H9 (cell line): ENCODE results near the gene RAD51D. TPM values are rescaled to one million over a fixed set of nuclear protein-coding genes. Genes with fewer than 3 reads are reported as not detected.

Experiments used
- DNase-seq: peaks from one replicate; pipeline ENCODE4 v3.0.0-alpha.2; 2017
- H2AFZ ChIP-seq: one replicate; pipeline ENCODE4 v1.6.1; 2013; ENCODE audit warnings: mild to moderate bottlenecking, low read length, control low read depth, moderate library complexity
- H2AK5ac ChIP-seq: 2 replicates; pipeline ENCODE4 v1.6.1; 2013; ENCODE audit warnings: low read length, control low read depth, mixed read lengths; ENCODE audit not compliant: insufficient read length
- H2BK120ac ChIP-seq: one replicate; pipeline ENCODE4 v1.6.1; 2013; ENCODE audit warnings: low read depth, mild to moderate bottlenecking, low read length, control low read depth, inconsistent platforms; ENCODE audit not compliant: poor library complexity, severe bottlenecking
- H2BK12ac ChIP-seq: 2 replicates; pipeline ENCODE4 v1.6.1; 2013; ENCODE audit warnings: low read length, control low read depth, mixed read lengths, low read depth; ENCODE audit not compliant: insufficient read length
- H2BK15ac ChIP-seq: 2 replicates; pipeline ENCODE4 v1.6.1; 2013; ENCODE audit warnings: low read depth, low read length, control low read depth
- H2BK20ac ChIP-seq: one replicate; pipeline ENCODE4 v1.6.1; 2013; ENCODE audit warnings: low read depth, mild to moderate bottlenecking, low read length, control low read depth, inconsistent platforms; ENCODE audit not compliant: poor library complexity, severe bottlenecking
- H2BK5ac ChIP-seq: 2 replicates; pipeline ENCODE4 v1.6.1; 2013; ENCODE audit warnings: low read length, control low read depth, mixed read lengths; ENCODE audit not compliant: insufficient read length
- H3K14ac ChIP-seq: 2 replicates; pipeline ENCODE4 v1.6.1; 2013; ENCODE audit warnings: low read length, control low read depth; ENCODE audit not compliant: insufficient read depth
- H3K18ac ChIP-seq: 2 replicates; pipeline ENCODE4 v1.6.1; 2013; ENCODE audit warnings: low read depth, mild to moderate bottlenecking, mixed read lengths, low read length, control low read depth; ENCODE audit not compliant: insufficient read length
- H3K23ac ChIP-seq: 2 replicates; pipeline ENCODE4 v1.6.1; 2013; ENCODE audit warnings: low read length, control low read depth, mixed read lengths, low read depth; ENCODE audit not compliant: insufficient read length
- H3K23me2 ChIP-seq: 2 replicates; pipeline ENCODE4 v1.6.1; 2013; ENCODE audit warnings: low read depth, mild to moderate bottlenecking, mixed read lengths, low read length, control low read depth; ENCODE audit not compliant: insufficient read length, poor library complexity, severe bottlenecking
- H3K27ac ChIP-seq: 2 replicates; pipeline ENCODE4 v1.5.1; 2013; ENCODE audit warnings: low read length, control low read depth, mixed read lengths, low read depth; ENCODE audit not compliant: insufficient read length
- H3K27me3 ChIP-seq: 2 replicates; pipeline ENCODE4 v1.6.1; 2013; ENCODE audit warnings: low read length, control low read depth, inconsistent platforms; ENCODE audit not compliant: insufficient read depth
- H3K4ac ChIP-seq: 2 replicates; pipeline ENCODE4 v1.6.1; 2013; ENCODE audit warnings: low read depth, mild to moderate bottlenecking, control low read depth, inconsistent platforms, low read length, moderate library complexity
- H3K4me1 ChIP-seq: 2 replicates; pipeline ENCODE4 v1.6.1; 2013; ENCODE audit warnings: low read length, control low read depth, inconsistent platforms; ENCODE audit not compliant: insufficient read depth
- H3K4me2 ChIP-seq: 2 replicates; pipeline ENCODE4 v1.6.1; 2013; ENCODE audit warnings: low read length, control low read depth, mixed read lengths; ENCODE audit not compliant: insufficient read length, insufficient read depth
- H3K56ac ChIP-seq: 2 replicates; pipeline ENCODE4 v1.6.1; 2013; ENCODE audit warnings: low read depth, mild to moderate bottlenecking, mixed read lengths, low read length, control low read depth; ENCODE audit not compliant: insufficient read length
- H3K79me1 ChIP-seq: 2 replicates; pipeline ENCODE4 v1.6.1; 2013; ENCODE audit warnings: low read depth, mild to moderate bottlenecking, moderate library complexity, low read length, control low read depth, inconsistent platforms; ENCODE audit not compliant: insufficient read depth, poor library complexity, severe bottlenecking
- H3K79me2 ChIP-seq: 2 replicates; pipeline ENCODE4 v1.6.1; 2013; ENCODE audit warnings: low read length, control low read depth, inconsistent platforms; ENCODE audit not compliant: insufficient read depth
- H3K9ac ChIP-seq: 2 replicates; pipeline ENCODE4 v1.6.1; 2013; ENCODE audit warnings: low read length, control low read depth, mixed read lengths; ENCODE audit not compliant: insufficient read length; ENCODE audit errors: extremely low read depth
- H3K9me3 ChIP-seq: one replicate; pipeline ENCODE4 v1.6.1; 2013; ENCODE audit warnings: low read depth, low read length, inconsistent platforms; ENCODE audit not compliant: control insufficient read depth
- H3T11ph ChIP-seq: one replicate; pipeline ENCODE4 v1.6.1; 2013; ENCODE audit warnings: mild to moderate bottlenecking, low read length, control low read depth, inconsistent platforms
- H4K20me1 ChIP-seq: one replicate; pipeline ENCODE4 v1.6.1; 2013; ENCODE audit not compliant: control insufficient read depth, insufficient read length, insufficient read depth
- H4K5ac ChIP-seq: 2 replicates; pipeline ENCODE4 v1.6.1; 2013; ENCODE audit warnings: low read depth, mild to moderate bottlenecking, mixed read lengths, low read length, control low read depth; ENCODE audit not compliant: insufficient read length
- H4K8ac ChIP-seq: replicated peaks from 2 replicates; pipeline ENCODE4 v1.6.1; 2013; ENCODE audit warnings: low read length, control low read depth, mixed read lengths, low read depth; ENCODE audit not compliant: insufficient read length
- H4K91ac ChIP-seq: 2 replicates; pipeline ENCODE4 v1.6.1; 2013; ENCODE audit warnings: low read depth, mild to moderate bottlenecking, moderate library complexity, mixed read lengths, low read length, control low read depth; ENCODE audit not compliant: insufficient read length
- H3K27ac Mint-ChIP-seq, 3 experiments: 2 replicates in 2 of 3; 3 replicates in 1 of 3; pipeline ENCODE4 v1.8.0; 2020 to 2021; ENCODE audit warnings: mixed read lengths in 3 of 3, mild to moderate bottlenecking in 1 of 3, moderate library complexity in 1 of 3
- H3K27me3 Mint-ChIP-seq: 2 replicates; pipeline ENCODE4 v1.8.0; 2021; ENCODE audit warnings: low read depth, mild to moderate bottlenecking, moderate library complexity, mixed read lengths
- H3K36me3 Mint-ChIP-seq, 3 experiments: 2 replicates in 2 of 3; 3 replicates in 1 of 3; pipeline ENCODE4 v1.8.0; 2020 to 2021; ENCODE audit warnings: low read depth in 3 of 3, mixed read lengths in 3 of 3; ENCODE audit not compliant: insufficient read depth in 1 of 3
- H3K4me1 Mint-ChIP-seq, 2 experiments: 2 replicates each; pipeline ENCODE4 v1.8.0; 2020; ENCODE audit warnings: mixed read lengths in 2 of 2
- H3K4me3 Mint-ChIP-seq, 2 experiments: 2 replicates in 1 of 2; 3 replicates in 1 of 2; pipeline ENCODE4 v1.8.0; 2020 to 2021; ENCODE audit warnings: mild to moderate bottlenecking in 2 of 2, mixed read lengths in 2 of 2, moderate library complexity in 1 of 2
- H3K9me3 Mint-ChIP-seq, 2 experiments: 2 replicates in 1 of 2; 3 replicates in 1 of 2; pipeline ENCODE4 v1.8.0; 2020; ENCODE audit warnings: mild to moderate bottlenecking in 2 of 2, mixed read lengths in 2 of 2, moderate library complexity in 1 of 2
- WGBS: extraction: QIAGEN DNeasy Blood & Tissue Kit; methylation state at CpG from one replicate; pipeline ENCODE4 v1.1.7; 2013; ENCODE audit warnings: missing lambda C conversion rate, low lambda C conversion rate, mixed read lengths; ENCODE audit not compliant: insufficient read length; ENCODE audit errors: extremely low coverage; 5-methylcytosine and 5-hydroxymethylcytosine counted together
- total RNA-seq: library from RNA; stranded (reverse); gene quantifications from 2 replicates; pipeline ENCODE4 v1.2.1, GENCODE V29; 2021
- TF ChIP-seq, protein P1 (sequence below): fragments of 200-600 bp; sonication (generic); conservative IDR thresholded peaks from 3 replicates; pipeline ENCODE4 v1.8.0; 2021; ENCODE audit warnings: antibody characterized with exemption, mild to moderate bottlenecking

The RAD51D gene
- total RNA-seq, 1 experiment from 2014 or later: 15.8 TPM

DNA sequence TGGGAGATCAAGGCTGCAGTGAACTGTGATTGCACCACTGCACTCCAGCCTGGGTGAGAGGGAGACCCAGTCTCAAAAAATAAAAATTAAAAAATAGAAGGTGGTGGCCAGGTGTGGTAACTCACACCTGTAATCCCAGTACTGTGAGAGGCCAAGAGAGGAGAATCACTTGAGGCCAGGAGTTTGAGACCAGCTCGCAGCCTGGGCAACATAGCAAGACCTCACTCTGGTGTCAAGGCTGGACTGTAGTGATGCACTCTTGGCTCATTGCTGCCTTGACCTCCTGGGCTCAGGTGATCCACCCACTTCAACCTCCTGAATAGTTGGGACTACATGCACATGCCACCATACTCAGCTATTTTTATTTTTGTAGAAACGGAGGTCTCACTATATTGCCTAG, 69.5 kb downstream of the RAD51D start:
- Histone ChIP-seq H3K9ac (no peak overlapping the region), H3K4me1 (no peaks in the 10 kb centered on the region), H3K56ac (no peak overlapping the region), H2BK120ac (no peak overlapping the region), H2BK12ac (no peak overlapping the region), H3K9me3 (no peaks in the 10 kb centered on the region), H3K23me2 (no peaks in the 10 kb centered on the region), H2AFZ (no peak overlapping the region), H4K91ac (no peak overlapping the region), H2BK5ac (no peak overlapping the region), H4K20me1 (no peaks in the 10 kb centered on the region), H3K27ac (no peak overlapping the region), H3K79me2 (no peaks in the 10 kb centered on the region), H3K4ac (no peak overlapping the region), H3K4me2 (no peak overlapping the region), H3K18ac (no peak overlapping the region), H3K27me3 (no peaks in the 10 kb centered on the region), H3T11ph (no peak overlapping the region), H2BK15ac (no peak overlapping the region), H3K23ac (no peak overlapping the region), H4K8ac (no peak overlapping the region), H3K14ac (no peak overlapping the region), H4K5ac (no peak overlapping the region), H2AK5ac (no peak overlapping the region), H2BK20ac (no peak overlapping the region), H3K79me1 (no peaks in the 10 kb centered on the region)
- Mint-ChIP-seq H3K4me1 (peaks cover 26% of the 10 kb centered on the region in 2 experiments), H3K9me3 (no peaks in the 10 kb centered on the region), H3K36me3 (0 out of 7 replicates have a peak, but pooled peaks cover 0 to 4% (median 0%) of the 10 kb centered on the region in 3 experiments), H3K27ac (no peak overlapping the region), H3K27me3 (no peaks in the 10 kb centered on the region), H3K4me3 (no peak overlapping the region)
- DNase-seq: no peak
- WGBS: no CpG with 5 or more reads among the region's 2 CpGs
- TF ChIP-seq, protein P1, sequence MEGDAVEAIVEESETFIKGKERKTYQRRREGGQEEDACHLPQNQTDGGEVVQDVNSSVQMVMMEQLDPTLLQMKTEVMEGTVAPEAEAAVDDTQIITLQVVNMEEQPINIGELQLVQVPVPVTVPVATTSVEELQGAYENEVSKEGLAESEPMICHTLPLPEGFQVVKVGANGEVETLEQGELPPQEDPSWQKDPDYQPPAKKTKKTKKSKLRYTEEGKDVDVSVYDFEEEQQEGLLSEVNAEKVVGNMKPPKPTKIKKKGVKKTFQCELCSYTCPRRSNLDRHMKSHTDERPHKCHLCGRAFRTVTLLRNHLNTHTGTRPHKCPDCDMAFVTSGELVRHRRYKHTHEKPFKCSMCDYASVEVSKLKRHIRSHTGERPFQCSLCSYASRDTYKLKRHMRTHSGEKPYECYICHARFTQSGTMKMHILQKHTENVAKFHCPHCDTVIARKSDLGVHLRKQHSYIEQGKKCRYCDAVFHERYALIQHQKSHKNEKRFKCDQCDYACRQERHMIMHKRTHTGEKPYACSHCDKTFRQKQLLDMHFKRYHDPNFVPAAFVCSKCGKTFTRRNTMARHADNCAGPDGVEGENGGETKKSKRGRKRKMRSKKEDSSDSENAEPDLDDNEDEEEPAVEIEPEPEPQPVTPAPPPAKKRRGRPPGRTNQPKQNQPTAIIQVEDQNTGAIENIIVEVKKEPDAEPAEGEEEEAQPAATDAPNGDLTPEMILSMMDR: no peak
